HCT116 (cell line): ENCODE data around the gene GLT6D1. TPM values are rescaled to one million over a fixed set of nuclear protein-coding genes. Genes with fewer than 3 reads are reported as not detected.

Experiments
- ATAC-seq: fragments of 200-7000 bp; cut with Tn5 transposase; 2 replicates; pipeline ENCODE4 v1.9.1; 2020; ENCODE audit warnings: mild to moderate bottlenecking, moderate library complexity
- BruUV-seq: library from RNA; stranded (reverse); fragments of 400-500 nt; replicated peaks from 2 replicates; lab custom pipeline; 2021; lab: Mats Ljungman, UMichigan
- CTCF ChIA-PET: fragments of 300-600 bp; sonication (Branson Sonifier 250); formaldehyde crosslinking; loops from one replicate; lab custom pipeline; 2021; ENCODE audit warnings: antibody characterized with exemption; lab: Charles Lee
- POLR2A ChIA-PET: fragments of 300-600, 350-600 bp; sonication (Branson Sonifier 250); formaldehyde crosslinking; loops from one replicate; lab custom pipeline; 2021; ENCODE audit warnings: antibody characterized with exemption; lab: Charles Lee
- RAD21 ChIA-PET, 2 experiments: fragments of 300-600 bp; sonication (Branson Sonifier 250); formaldehyde crosslinking; loops; one replicate each; lab custom pipeline; 2023; ENCODE audit warnings: low total read pairs in 2 of 2; ENCODE audit not compliant: uncharacterized antibody in 2 of 2, unreplicated experiment in 2 of 2, low non-redundant PET in 1 of 2; lab: Charles Lee
- DNase-seq: peaks from one replicate; pipeline ENCODE4 v3.0.0-alpha.2; 2010; ENCODE audit warnings: low read depth, low spot score
- H2AFZ ChIP-seq: fragments of 200-600 bp; shearing (Covaris generic), sonication (generic); 2 replicates; pipeline ENCODE4 v1.6.1; 2017; ENCODE audit warnings: low read depth, mixed run types, mixed read lengths, antibody characterized with exemption, low read length; ENCODE audit not compliant: poor library complexity, severe bottlenecking
- H3K27ac ChIP-seq: 2 replicates; pipeline ENCODE4 v1.5.1; 2012; ENCODE audit warnings: low read depth, low read length
- H3K27me3 ChIP-seq: fragments of 200-600 bp; sonication (generic); 2 replicates; pipeline ENCODE4 v1.6.1; 2016; ENCODE audit warnings: mixed run types, low read length, mixed read lengths; ENCODE audit not compliant: insufficient read depth
- H3K36me3 ChIP-seq, 2 experiments: fragments of 200-500 bp in 1 of 2; fragments of 200-600 bp in 1 of 2; sonication (Bioruptor generic) in 1 of 2; sonication (generic) in 1 of 2; 2 replicates each; pipeline versions ENCODE4 v1.5.1 to v1.6.1; 2014 to 2016; ENCODE audit warnings: low read length in 2 of 2, inconsistent platforms in 1 of 2, mixed read lengths in 1 of 2, mixed run types in 1 of 2; ENCODE audit not compliant: insufficient read depth in 2 of 2, control insufficient read depth in 1 of 2
- H3K4me1 ChIP-seq, 2 experiments: fragments of 200-600 bp in 1 of 2; sonication (generic) in 1 of 2; 2 replicates each; pipeline versions ENCODE4 v1.5.1 to v1.6.1; 2012 to 2017; ENCODE audit warnings: low read length in 2 of 2, inconsistent platforms in 1 of 2, mild to moderate bottlenecking in 1 of 2, mixed read lengths in 1 of 2, mixed run types in 1 of 2, moderate library complexity in 1 of 2; ENCODE audit not compliant: insufficient read depth in 2 of 2, control insufficient read depth in 1 of 2
- H3K4me2 ChIP-seq: fragments of 200-600 bp; sonication (generic); 2 replicates; pipeline ENCODE4 v1.6.1; 2017; ENCODE audit warnings: mixed run types, low read length, mixed read lengths
- H3K4me3 ChIP-seq, 2 experiments: fragments of 200-600 bp in 1 of 2; sonication (generic) in 1 of 2; replicated peaks in 1 of 2; 2 replicates each; pipeline ENCODE4 v1.5.1; 2011 to 2016; ENCODE audit warnings: low read length in 2 of 2, control low read depth in 1 of 2, low read depth in 1 of 2, mild to moderate bottlenecking in 1 of 2, mixed read lengths in 1 of 2, mixed run types in 1 of 2
- H3K79me2 ChIP-seq: fragments of 200-600 bp; sonication (generic); 2 replicates; pipeline ENCODE4 v1.6.1; 2017; ENCODE audit warnings: mild to moderate bottlenecking, mixed run types, low read length, moderate library complexity, mixed read lengths; ENCODE audit not compliant: insufficient read depth
- H3K9ac ChIP-seq: fragments of 200-600 bp; sonication (generic); 2 replicates; pipeline ENCODE4 v1.6.1; 2016; ENCODE audit warnings: low read length, mixed read lengths
- H3K9me2 ChIP-seq: fragments of 200-600 bp; sonication (generic), shearing (Covaris generic); 2 replicates; pipeline ENCODE4 v1.6.1; 2017; ENCODE audit warnings: mixed run types, mild to moderate bottlenecking, moderate library complexity; ENCODE audit not compliant: insufficient read depth
- H3K9me3 ChIP-seq, 2 experiments: fragments of 200-500 bp in 1 of 2; fragments of 200-600 bp in 1 of 2; sonication (Bioruptor generic) in 1 of 2; sonication (generic) in 1 of 2; 2 replicates each; pipeline ENCODE4 v1.6.1; 2014 to 2017; ENCODE audit warnings: low read length in 2 of 2, mixed read lengths in 2 of 2, inconsistent platforms in 1 of 2, low read depth in 1 of 2, mild to moderate bottlenecking in 1 of 2, mixed run types in 1 of 2, moderate library complexity in 1 of 2; ENCODE audit not compliant: control insufficient read depth in 1 of 2, insufficient read depth in 1 of 2
- H4K20me1 ChIP-seq: fragments of 200-600 bp; sonication (generic), shearing (Covaris generic); 2 replicates; pipeline ENCODE4 v1.6.1; 2017; ENCODE audit warnings: mixed run types, mild to moderate bottlenecking, moderate library complexity; ENCODE audit not compliant: insufficient read depth
- CEBPB ChIP-seq: IDR thresholded peaks from 2 replicates; pipeline ENCODE4 v1.6.1; 2012; ENCODE audit warnings: low read depth
- EZH2 ChIP-seq: fragments of 200-600 bp; sonication (generic); IDR thresholded peaks from 2 replicates; pipeline ENCODE4 v1.6.1; 2017; ENCODE audit warnings: antibody characterized with exemption, mixed run types
- POLR2A ChIP-seq: IDR thresholded peaks from 2 replicates; pipeline ENCODE4 v1.7.0; 2011; ENCODE audit warnings: borderline replicate concordance; ENCODE audit not compliant: insufficient read depth, insufficient read length; ENCODE audit errors: extremely low read depth
- POLR2AphosphoS5 ChIP-seq: IDR thresholded peaks from 2 replicates; pipeline ENCODE4 v1.6.1; 2011; ENCODE audit warnings: mild to moderate bottlenecking, low read depth, low read length, moderate library complexity
- RAD21 ChIP-seq: IDR thresholded peaks from 2 replicates; pipeline ENCODE4 v1.6.1; 2012; ENCODE audit warnings: low read depth, mild to moderate bottlenecking
- TCF7L2 ChIP-seq: IDR thresholded peaks from 2 replicates; pipeline ENCODE4 v1.7.0; 2011; ENCODE audit warnings: borderline replicate concordance, inconsistent platforms; ENCODE audit not compliant: insufficient read depth, insufficient read length; ENCODE audit errors: extremely low read depth
- YY1 ChIP-seq: IDR thresholded peaks from 2 replicates; pipeline ENCODE4 v1.6.1; 2011; ENCODE audit warnings: low read length, low read depth, moderate library complexity, mild to moderate bottlenecking; ENCODE audit not compliant: insufficient replicate concordance; ENCODE audit errors: extremely low read depth
- ZFX ChIP-seq: fragments of 450-650 bp; IDR thresholded peaks from 2 replicates; pipeline ENCODE4 v1.6.1; 2017
- ZNF274 ChIP-seq: fragments of 200-500 bp; sonication (Bioruptor generic); IDR thresholded peaks from 2 replicates; pipeline ENCODE4 v1.6.1; 2014; ENCODE audit warnings: mild to moderate bottlenecking, low read depth, low read length, inconsistent platforms
- intact Hi-C: fragments of 100-400 bp; cut with micrococcal nuclease; formaldehyde crosslinking; loops from 2 replicates; pipeline ENCODE4 v1.10.0; 2022
- total RNA-seq: library from RNA; stranded (reverse); gene quantifications from one replicate; pipeline ENCODE4 v1.2.1, GENCODE V29; 2021; ENCODE audit not compliant: unreplicated experiment
- TF ChIP-seq, protein P1 (sequence below): IDR thresholded peaks from 2 replicates; pipeline ENCODE4 v1.6.1; 2011; ENCODE audit warnings: mild to moderate bottlenecking, low read length, moderate library complexity; ENCODE audit not compliant: insufficient replicate concordance; ENCODE audit errors: extremely low read depth

Gene GLT6D1
- total RNA-seq, 1 experiment from 2014 or later, result not detected

- Histone ChIP-seq H3K9ac (no peak overlapping the region), H3K4me3 (no peak overlapping the region), H3K27me3 (peaks cover 28% of the 10 kb centered on the region), H3K4me2 (no peak overlapping the region), H3K36me3 (no peaks in the 10 kb centered on the region), H2AFZ (no peak overlapping the region), H3K27ac (no peak overlapping the region), H3K79me2 (no peaks in the 10 kb centered on the region), H3K9me3 (no peaks in the 10 kb centered on the region), H4K20me1 (no peaks in the 10 kb centered on the region), H3K4me1 (no peaks in the 10 kb centered on the region), H3K9me2 (no peaks in the 10 kb centered on the region)
- RAD21 ChIA-PET, result no interaction called here
- DNase-seq (no peak), ATAC-seq (no peak)
- TF ChIP-seq, protein P1, sequence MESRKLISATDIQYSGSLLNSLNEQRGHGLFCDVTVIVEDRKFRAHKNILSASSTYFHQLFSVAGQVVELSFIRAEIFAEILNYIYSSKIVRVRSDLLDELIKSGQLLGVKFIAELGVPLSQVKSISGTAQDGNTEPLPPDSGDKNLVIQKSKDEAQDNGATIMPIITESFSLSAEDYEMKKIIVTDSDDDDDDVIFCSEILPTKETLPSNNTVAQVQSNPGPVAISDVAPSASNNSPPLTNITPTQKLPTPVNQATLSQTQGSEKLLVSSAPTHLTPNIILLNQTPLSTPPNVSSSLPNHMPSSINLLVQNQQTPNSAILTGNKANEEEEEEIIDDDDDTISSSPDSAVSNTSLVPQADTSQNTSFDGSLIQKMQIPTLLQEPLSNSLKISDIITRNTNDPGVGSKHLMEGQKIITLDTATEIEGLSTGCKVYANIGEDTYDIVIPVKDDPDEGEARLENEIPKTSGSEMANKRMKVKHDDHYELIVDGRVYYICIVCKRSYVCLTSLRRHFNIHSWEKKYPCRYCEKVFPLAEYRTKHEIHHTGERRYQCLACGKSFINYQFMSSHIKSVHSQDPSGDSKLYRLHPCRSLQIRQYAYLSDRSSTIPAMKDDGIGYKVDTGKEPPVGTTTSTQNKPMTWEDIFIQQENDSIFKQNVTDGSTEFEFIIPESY, result no peak
- TF ChIP-seq POLR2A (no peak), ZNF274 (no peak), CEBPB (no peak), EZH2 (no peak), POLR2AphosphoS5 (no peak), YY1 (no peak), TCF7L2 (no peak), RAD21 (no peak), ZFX (no peak)
- POLR2A ChIA-PET, result no interaction called here
- CTCF ChIA-PET, result no interaction called here
- intact Hi-C loops, result no loop called here
- BruUV-seq, result no TSS peak
Observed at GRCh38 chr9:135575995-135576631, 63.2 kb downstream of the GLT6D1 start.
